SU-DHL-6 (cell line): ENCODE measurements around the gene ROCK2.

Source experiments
- H2AFZ ChIP-seq: fragments of 200-600 bp; sonication (generic); 2 replicates; pipeline ENCODE4 v1.6.1; 2014; ENCODE audit warnings: low read depth, mild to moderate bottlenecking, moderate library complexity, mixed read lengths, antibody characterized with exemption, low read length; ENCODE audit not compliant: severe bottlenecking
- H3F3A ChIP-seq: fragments of 200-600 bp; shearing (Covaris generic); 2 replicates; pipeline ENCODE4 v1.6.0; 2016; ENCODE audit warnings: antibody characterized with exemption, mild to moderate bottlenecking; ENCODE audit not compliant: insufficient read depth
- H3K27ac ChIP-seq: fragments of 200-600 bp; sonication (generic); 2 replicates; pipeline ENCODE4 v1.5.1; 2016; ENCODE audit warnings: low read depth, mild to moderate bottlenecking, low read length, moderate library complexity, mixed read lengths
- H3K27me3 ChIP-seq: fragments of 200-600 bp; sonication (generic), shearing (Covaris generic); 2 replicates; pipeline ENCODE4 v1.6.0; 2014; ENCODE audit warnings: mild to moderate bottlenecking, low read length
- H3K36me3 ChIP-seq: fragments of 200-600 bp; sonication (generic); 2 replicates; pipeline ENCODE4 v1.6.1; 2014; ENCODE audit warnings: mild to moderate bottlenecking, low read length, mixed read lengths
- H3K4me2 ChIP-seq: fragments of 300-600, 200-600 bp; shearing (Covaris generic), sonication (generic); 2 replicates; pipeline ENCODE4 v1.6.0; 2014; ENCODE audit warnings: low read length, low read depth, mild to moderate bottlenecking; ENCODE audit not compliant: poor library complexity, severe bottlenecking
- H3K4me3 ChIP-seq: fragments of 200-600 bp; sonication (generic); 2 replicates; pipeline ENCODE4 v1.5.1; 2014; ENCODE audit warnings: antibody characterized with exemption, low read length, mild to moderate bottlenecking, mixed read lengths; ENCODE audit not compliant: insufficient read depth, poor library complexity, severe bottlenecking
- H3K79me2 ChIP-seq: fragments of 200-600 bp; sonication (generic); 2 replicates; pipeline ENCODE4 v1.6.1; 2014; ENCODE audit warnings: mild to moderate bottlenecking, low read length, moderate library complexity; ENCODE audit not compliant: insufficient read depth
- H3K9ac ChIP-seq: fragments of 200-600 bp; sonication (generic); 2 replicates; pipeline ENCODE4 v1.7.0; 2014; ENCODE audit warnings: mild to moderate bottlenecking, low read length
- H3K9me2 ChIP-seq: fragments of 200-600 bp; sonication (generic); replicated peaks from 2 replicates; pipeline ENCODE4 v1.6.1; 2014; ENCODE audit warnings: low read length; ENCODE audit not compliant: insufficient read depth
- H3K9me3 ChIP-seq: fragments of 200-600 bp; sonication (generic); 2 replicates; pipeline ENCODE4 v1.6.1; 2014; ENCODE audit warnings: low read length, mixed read lengths; ENCODE audit not compliant: insufficient read depth
- H4K20me1 ChIP-seq: fragments of 200-600 bp; sonication (generic); 2 replicates; pipeline ENCODE4 v1.6.1; 2014; ENCODE audit warnings: low read depth, mild to moderate bottlenecking, antibody characterized with exemption, low read length, moderate library complexity, mixed read lengths
- CTCF ChIP-seq: fragments of 200-600 bp; sonication (generic); IDR thresholded peaks from one replicate; pipeline ENCODE4 v1.5.1; 2017; ENCODE audit warnings: antibody characterized with exemption, mild to moderate bottlenecking, low read length, moderate library complexity; ENCODE audit not compliant: insufficient read depth, poor library complexity, severe bottlenecking
- EZH2phosphoT487 ChIP-seq: fragments of 200-600 bp; sonication (generic), shearing (Covaris generic); conservative IDR thresholded peaks from 2 replicates; pipeline ENCODE4 v1.6.1; 2018; ENCODE audit warnings: mild to moderate bottlenecking, antibody characterized with exemption, low read length, moderate library complexity, mixed read lengths

ROCK2 gene

GRCh38 chr2:11364565-11364887 lies 20.1 kb upstream of the ROCK2 start:
- H3K36me3 ChIP-seq = no peaks in the 10 kb centered on the region
- no peak overlapping the region for H3K4me3 ChIP-seq
- no peaks in the 10 kb centered on the region for H3K9me3 ChIP-seq
- no peaks in the 10 kb centered on the region for H3F3A ChIP-seq
- H4K20me1 ChIP-seq = no peaks in the 10 kb centered on the region
- no peak overlapping the region for H3K4me2 ChIP-seq
- H3K79me2 ChIP-seq = no peaks in the 10 kb centered on the region
- H2AFZ ChIP-seq = no peak overlapping the region
- no peak overlapping the region for H3K9ac ChIP-seq
- no peak for TF ChIP-seq CTCF
- TF ChIP-seq EZH2phosphoT487 = no peak
- no peak overlapping the region for H3K27ac ChIP-seq
- H3K27me3 ChIP-seq = no peaks in the 10 kb centered on the region
- no peaks in the 10 kb centered on the region for H3K9me2 ChIP-seq

- H3K79me2 ChIP-seq = no peaks in the 10 kb centered on the region
- H3F3A ChIP-seq = no peaks in the 10 kb centered on the region
- H3K27me3 ChIP-seq = no peaks in the 10 kb centered on the region
- H4K20me1 ChIP-seq = no peaks in the 10 kb centered on the region
- no peak overlapping the region for H3K4me2 ChIP-seq
- H2AFZ ChIP-seq = no peak overlapping the region
- H3K4me3 ChIP-seq = no peak overlapping the region
- H3K9me3 ChIP-seq = no peaks in the 10 kb centered on the region
- H3K36me3 ChIP-seq = no peaks in the 10 kb centered on the region
- no peak overlapping the region for H3K9ac ChIP-seq
- no peaks in the 10 kb centered on the region for H3K9me2 ChIP-seq
- no peak for TF ChIP-seq CTCF
- no peak for TF ChIP-seq EZH2phosphoT487
- H3K27ac ChIP-seq = no peak overlapping the region
Observed at GRCh38 chr2:11363868-11364564, 19.6 kb upstream of the ROCK2 start.

- Histone ChIP-seq H4K20me1 (no peaks in the 10 kb centered on the region), H3K36me3 (no peaks in the 10 kb centered on the region), H3K4me2 (no peak overlapping the region), H2AFZ (no peak overlapping the region), H3K27me3 (no peaks in the 10 kb centered on the region), H3F3A (no peaks in the 10 kb centered on the region), H3K9ac (no peak overlapping the region), H3K79me2 (no peaks in the 10 kb centered on the region), H3K9me2 (no peaks in the 10 kb centered on the region), H3K4me3 (no peak overlapping the region), H3K9me3 (no peaks in the 10 kb centered on the region), H3K27ac (no peak overlapping the region)
- no peak for TF ChIP-seq CTCF
- TF ChIP-seq EZH2phosphoT487 = no peak
Observed at GRCh38 chr2:11359865-11360264, 15.4 kb upstream of the ROCK2 start.
